GDM1 (cell line): ENCODE measurements around the gene SAMD3.
"Not testable (repeated sequence)": the region's sequence is repeated elsewhere in the genome, so short reads cannot be mapped to it uniquely, and the experiment has no call there.

ENCODE experiments used
- DNase-seq: peaks from one replicate; lab custom pipeline; 2025; lab: John Stamatoyannopoulos, UW

SAMD3 gene, protein sequence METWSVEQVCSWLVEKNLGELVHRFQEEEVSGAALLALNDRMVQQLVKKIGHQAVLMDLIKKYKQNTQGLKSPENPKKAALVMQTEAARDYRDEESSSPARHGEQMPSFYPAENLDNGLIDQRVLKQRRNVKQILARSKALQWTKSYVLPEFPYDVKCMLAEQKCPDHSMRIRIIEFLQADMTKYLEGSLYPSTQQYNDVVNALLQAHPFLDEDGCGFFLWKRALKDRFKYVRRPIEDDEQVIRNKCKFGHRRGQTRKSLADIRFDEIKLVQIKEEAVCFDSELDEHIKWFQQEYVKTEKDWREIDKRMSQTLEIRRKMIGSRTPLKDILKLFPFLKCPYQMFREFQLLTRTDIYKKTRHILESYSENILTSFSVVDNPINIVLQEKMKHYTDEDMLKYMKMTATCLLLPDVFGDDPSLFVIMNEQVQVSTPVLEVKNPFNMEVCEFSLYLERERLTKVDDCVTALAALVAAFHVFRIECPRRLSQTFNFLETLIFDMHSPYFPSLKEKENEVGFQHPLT

GRCh38 chr6:130222775-130223174, at the start of gene SAMD3:
SAMD3 (minus strand) TSS chr6:130222951; CDS start chr6:130215273, 7,678 bp downstream.
- DNase-seq, result no peak

GRCh38 chr6:130269969-130270635, 47.4 kb upstream of the SAMD3 start:
- DNase-seq, result no peak

GRCh38 chr6:130265553-130265952, 42.8 kb upstream of the SAMD3 start:
- DNase-seq, result not testable (repeated sequence)

DNA sequence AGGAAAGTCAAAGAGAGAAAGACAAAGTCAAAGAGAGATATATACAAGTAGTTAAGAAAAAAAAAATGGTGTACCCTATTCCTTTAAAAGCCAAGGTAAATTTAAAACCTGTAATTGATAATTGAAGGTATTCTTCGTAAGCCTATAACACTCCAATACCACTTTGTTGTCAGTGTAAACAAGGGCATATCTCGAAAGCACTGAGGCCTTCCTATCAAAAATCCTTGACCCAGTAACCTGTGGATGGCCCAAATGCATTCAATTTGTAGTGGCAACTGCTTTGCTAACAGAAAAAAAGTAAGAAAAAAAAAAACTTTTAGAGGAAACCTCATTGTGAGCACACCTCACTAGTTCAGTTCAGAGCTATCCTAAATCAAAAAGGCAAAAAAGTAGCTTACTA, 39.3 kb upstream of the SAMD3 start:
- no peak for DNase-seq

GRCh38 chr6:130261558-130261957, 38.8 kb upstream of the SAMD3 start:
- not testable (repeated sequence) for DNase-seq

- DNase-seq, result not testable (repeated sequence)
Observed at GRCh38 chr6:130260614-130261241, 38.0 kb upstream of the SAMD3 start.

DNA sequence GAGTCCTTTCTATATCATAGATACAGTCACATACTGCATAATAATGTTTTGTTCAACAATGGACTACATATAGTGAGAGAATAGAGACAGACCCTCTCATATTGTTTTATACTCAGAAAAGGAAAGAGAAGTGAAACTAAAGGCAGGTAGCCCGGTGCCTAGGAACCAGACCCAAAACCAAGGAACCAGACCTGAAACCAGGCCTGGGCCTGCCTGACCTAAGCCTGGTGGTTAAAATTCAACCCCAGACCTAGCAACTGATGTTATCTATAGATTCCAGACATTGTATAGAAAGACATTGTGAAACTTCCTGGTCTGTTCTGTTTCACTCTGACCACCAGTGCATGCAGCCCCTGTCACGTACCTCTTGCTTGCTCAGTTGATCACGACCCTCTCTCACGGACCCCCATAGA, 37.3 kb upstream of the SAMD3 start:
- not testable (repeated sequence) for DNase-seq

DNA sequence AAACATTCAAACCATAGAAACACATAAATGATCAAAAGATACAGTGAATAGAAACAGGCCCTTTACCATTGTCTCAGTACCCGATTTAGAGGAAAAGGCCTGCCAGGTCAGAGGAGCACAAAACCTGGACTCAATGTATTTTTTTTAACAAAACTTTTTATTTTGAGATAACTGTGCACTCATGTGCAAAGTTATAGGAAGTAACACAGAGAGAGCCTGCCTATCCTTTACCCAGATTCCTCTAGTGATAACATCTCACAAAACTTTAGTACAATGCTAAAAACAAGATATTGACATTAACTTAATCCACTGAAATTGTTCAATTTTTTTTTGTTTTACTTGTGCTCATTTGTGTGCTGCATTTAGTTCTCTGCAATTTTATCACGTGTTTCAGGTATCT, 36.8 kb upstream of the SAMD3 start:
- DNase-seq, result no peak

DNA sequence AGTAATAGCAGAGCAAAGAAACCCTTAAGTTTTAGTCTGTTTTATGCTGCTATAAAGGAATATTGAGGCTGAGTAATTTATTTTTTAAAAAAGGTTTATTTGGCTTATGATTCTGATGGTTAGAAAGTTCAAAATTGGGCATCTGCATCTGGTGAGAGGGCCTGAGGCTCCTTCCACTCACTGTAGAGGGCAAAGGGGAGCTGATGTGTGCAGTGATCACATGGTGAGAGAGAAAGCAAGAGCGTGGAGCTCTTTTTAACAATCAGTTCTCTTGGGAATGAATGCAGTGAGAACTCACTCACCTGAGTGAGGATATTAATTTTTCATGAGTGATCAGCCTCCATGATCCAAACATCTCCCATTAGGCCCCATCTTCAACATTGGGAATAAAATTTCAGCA, 36.4 kb upstream of the SAMD3 start:
- DNase-seq, result no peak

- no peak for DNase-seq
Observed at GRCh38 chr6:130252527-130253237, 29.9 kb upstream of the SAMD3 start.

- no peak for DNase-seq
Observed at GRCh38 chr6:130245267-130245666, 22.5 kb upstream of the SAMD3 start.

GRCh38 chr6:130244728-130245127, 22.0 kb upstream of the SAMD3 start:
- no peak for DNase-seq

- no peak for DNase-seq
Observed at GRCh38 chr6:130240232-130240631, 17.5 kb upstream of the SAMD3 start.

GRCh38 chr6:130239755-130240154, 17.0 kb upstream of the SAMD3 start:
- DNase-seq, result no peak

GRCh38 chr6:130233330-130233729, 10.6 kb upstream of the SAMD3 start:
- no peak for DNase-seq

DNA sequence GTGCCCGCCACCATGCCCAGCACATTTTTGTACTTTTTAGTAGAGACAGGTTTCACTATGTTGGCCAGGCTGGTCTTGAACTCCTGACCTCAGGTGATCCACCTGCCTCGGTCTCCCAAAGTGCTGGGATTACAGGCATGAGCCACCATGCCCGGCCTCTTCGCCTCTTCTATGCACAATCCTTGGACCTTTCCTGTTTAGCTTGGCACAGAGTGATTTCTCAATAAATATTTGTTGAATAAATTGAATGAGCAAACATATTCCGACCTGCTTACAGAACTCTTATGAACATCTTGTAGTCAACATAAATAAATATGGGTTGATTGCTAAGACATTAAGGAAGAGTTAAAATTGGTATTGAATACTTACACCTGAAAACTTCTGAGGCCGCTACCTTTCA, 7.8 kb upstream of the SAMD3 start:
- DNase-seq, result not testable (repeated sequence)

GRCh38 chr6:130229645-130230044, 6.9 kb upstream of the SAMD3 start:
- DNase-seq, result peak; percentile 22

DNA sequence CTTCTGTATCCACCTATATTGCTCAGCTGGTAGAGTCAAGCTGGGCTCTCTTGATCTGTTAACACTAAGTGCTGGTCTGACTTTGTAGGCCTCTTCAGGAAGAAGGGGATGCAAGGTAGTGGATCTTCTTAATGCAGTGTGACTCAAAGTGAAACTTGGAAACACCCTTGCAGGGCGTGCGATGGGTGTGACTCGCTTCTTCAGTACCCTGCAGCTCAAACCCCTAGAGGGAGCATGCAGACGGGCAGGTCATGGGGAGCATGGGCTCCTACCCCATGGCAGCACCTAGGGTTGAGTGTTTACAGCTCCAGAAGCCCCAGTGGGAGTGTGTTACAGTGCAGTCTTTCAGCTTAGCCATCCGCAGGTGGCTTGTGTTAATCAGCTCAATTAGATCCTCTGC, 757 bp upstream of the SAMD3 start:
- no peak for DNase-seq

- DNase-seq, result no peak
Observed at GRCh38 chr6:130218134-130218533, 4.6 kb downstream of the SAMD3 start.

GRCh38 chr6:130216620-130217019, 6.1 kb downstream of the SAMD3 start:
- DNase-seq, result no peak

DNA sequence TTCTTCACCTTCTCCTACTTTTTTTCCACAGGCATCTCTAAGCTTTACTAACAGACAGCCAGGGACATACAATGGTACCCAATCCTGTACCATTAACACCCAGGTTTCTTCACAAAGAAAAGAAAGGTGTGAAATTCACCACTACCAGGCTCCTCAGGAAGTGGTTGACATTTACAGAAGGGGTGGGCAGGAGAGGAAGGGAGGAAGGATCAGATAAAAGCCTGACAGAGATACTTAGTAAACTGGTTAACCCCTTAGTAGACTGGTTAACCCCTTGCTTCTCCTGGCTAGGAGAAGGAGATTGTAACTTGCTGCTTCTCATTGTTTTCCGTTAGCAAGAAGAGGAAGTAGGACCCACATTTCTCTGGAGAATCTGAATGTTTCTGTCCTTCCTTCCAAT, 7.2 kb downstream of the SAMD3 start:
- no peak for DNase-seq

DNA sequence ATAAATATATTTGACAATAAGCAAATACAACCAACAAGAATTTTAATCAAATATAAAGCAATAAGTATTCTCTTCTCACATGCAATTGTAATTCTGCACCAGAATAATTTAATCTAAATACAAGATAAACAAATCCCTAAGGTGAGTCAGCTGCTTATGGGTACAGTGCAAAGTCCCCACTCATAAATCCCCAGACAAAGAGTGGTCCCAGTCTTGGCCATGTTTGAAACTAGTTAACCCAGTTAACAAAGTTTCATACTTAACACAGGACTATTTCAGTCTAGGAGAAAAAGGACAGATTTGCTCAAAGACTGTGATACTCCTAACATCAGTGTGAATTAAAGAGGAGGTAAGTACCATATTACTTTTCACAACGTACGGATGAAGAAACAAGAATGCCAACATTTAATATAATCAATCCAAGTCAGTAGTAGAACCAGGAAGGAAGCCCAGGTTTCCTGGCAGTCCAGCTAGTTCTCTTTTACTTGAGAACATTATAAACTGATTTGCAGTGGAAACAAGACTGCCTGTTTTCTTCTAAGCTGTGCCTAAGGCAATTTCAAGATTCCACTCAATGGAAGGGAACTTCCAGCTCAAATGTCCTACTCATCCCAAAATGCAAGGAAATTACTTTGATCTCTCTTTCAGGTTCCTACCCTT, 10.4 kb downstream of the SAMD3 start:
- no peak for DNase-seq
